ENCODE data around the gene WSB1. TPM values are rescaled to one million over a fixed set of nuclear protein-coding genes. Genes with fewer than 3 reads are reported as not detected.

Gene WSB1
- total and polyA plus RNA-seq, 2 experiments from 2014 or later, result 161 to 214 TPM

DNA sequence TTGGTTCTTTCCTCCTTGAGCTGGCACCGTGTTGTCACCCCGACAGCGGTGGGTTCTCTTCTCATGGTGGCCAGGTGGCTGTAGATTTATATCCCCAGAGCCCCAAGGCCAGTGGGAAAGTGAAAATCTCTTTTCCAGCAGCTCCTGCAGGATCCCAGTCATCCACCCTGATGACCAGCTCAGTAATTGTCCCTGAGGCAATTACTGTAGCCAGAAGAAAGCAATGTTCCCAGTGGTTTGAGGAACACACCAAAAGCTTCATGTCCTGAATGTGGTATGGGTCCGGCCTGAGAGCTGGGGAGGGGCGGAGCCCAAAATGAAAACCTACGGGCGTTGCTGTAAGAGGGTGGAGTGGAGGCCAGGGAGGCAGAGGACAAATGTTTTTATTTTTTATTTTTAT lies 69.0 kb downstream of the WSB1 start:
- H4K20me1 ChIP-seq (ENCODE audit: insufficient read depth, poor library complexity, severe bottlenecking), result no peaks in the 10 kb centered on the region
- no peaks in the 10 kb centered on the region for H3K27me3 ChIP-seq
- H3K4me2 ChIP-seq, result no peak overlapping the region
- no peaks in the 10 kb centered on the region for H3K9me2 ChIP-seq (replicated peaks; ENCODE audit: insufficient read depth)
- no peak overlapping the region for H3K27ac ChIP-seq
- no peaks in the 10 kb centered on the region for H3K9me3 ChIP-seq (ENCODE audit: low read depth)
- H3K4me1 ChIP-seq (ENCODE audit: insufficient read depth), result no peaks in the 10 kb centered on the region
- no peak for TF ChIP-seq EZH2phosphoT487 (IDR thresholded peaks at IDR 0.05; ENCODE audit: low read depth, severe bottlenecking, unreplicated experiment)
- TF ChIP-seq EZH2 (IDR thresholded peaks at IDR 0.05; ENCODE audit: borderline replicate concordance), result no peak
- TF ChIP-seq, protein P1, sequence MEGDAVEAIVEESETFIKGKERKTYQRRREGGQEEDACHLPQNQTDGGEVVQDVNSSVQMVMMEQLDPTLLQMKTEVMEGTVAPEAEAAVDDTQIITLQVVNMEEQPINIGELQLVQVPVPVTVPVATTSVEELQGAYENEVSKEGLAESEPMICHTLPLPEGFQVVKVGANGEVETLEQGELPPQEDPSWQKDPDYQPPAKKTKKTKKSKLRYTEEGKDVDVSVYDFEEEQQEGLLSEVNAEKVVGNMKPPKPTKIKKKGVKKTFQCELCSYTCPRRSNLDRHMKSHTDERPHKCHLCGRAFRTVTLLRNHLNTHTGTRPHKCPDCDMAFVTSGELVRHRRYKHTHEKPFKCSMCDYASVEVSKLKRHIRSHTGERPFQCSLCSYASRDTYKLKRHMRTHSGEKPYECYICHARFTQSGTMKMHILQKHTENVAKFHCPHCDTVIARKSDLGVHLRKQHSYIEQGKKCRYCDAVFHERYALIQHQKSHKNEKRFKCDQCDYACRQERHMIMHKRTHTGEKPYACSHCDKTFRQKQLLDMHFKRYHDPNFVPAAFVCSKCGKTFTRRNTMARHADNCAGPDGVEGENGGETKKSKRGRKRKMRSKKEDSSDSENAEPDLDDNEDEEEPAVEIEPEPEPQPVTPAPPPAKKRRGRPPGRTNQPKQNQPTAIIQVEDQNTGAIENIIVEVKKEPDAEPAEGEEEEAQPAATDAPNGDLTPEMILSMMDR (IDR thresholded peaks at IDR 0.05; ENCODE audit: poor library complexity), result no peak
- WGBS (ENCODE audit: low lambda C conversion rate, missing lambda C conversion rate), result 76% methylated on average over 7 of the region's 7 CpGs
- no peak for DNase-seq (ENCODE audit: low spot score)
- H2AFZ ChIP-seq, result no peak overlapping the region
- no peak overlapping the region for H3K4me3 ChIP-seq
- no peaks in the 10 kb centered on the region for H3K36me3 ChIP-seq (replicated peaks; ENCODE audit: insufficient read depth, low read depth)
- no peaks in the 10 kb centered on the region for H3K79me2 ChIP-seq

DNA sequence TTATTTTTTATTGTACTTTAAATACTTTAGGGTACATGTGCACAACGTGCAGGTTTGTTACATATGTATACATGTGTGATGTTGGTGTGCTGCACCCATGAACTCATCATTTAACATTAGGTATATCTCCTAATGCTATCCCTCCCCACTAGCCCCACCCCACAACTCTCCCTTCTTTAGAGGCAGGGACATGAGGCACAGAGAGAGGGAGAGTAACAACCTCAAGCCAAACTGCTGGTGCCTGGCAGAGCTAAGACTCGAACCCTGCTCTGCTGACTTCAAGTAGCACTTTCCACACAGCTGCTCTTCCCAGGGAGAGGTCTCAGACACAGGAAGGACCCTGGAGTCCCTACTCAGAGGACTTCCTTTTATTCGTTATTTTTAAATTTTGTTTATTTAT lies 69.4 kb downstream of the WSB1 start:
- Histone ChIP-seq H2AFZ (no peak overlapping the region), H3K79me2 (no peaks in the 10 kb centered on the region), H3K36me3 (replicated peaks; ENCODE audit: insufficient read depth, low read depth) (no peaks in the 10 kb centered on the region), H3K9me3 (ENCODE audit: low read depth) (no peaks in the 10 kb centered on the region), H3K27ac (no peak overlapping the region), H3K4me1 (ENCODE audit: insufficient read depth) (no peaks in the 10 kb centered on the region), H3K9me2 (replicated peaks; ENCODE audit: insufficient read depth) (no peaks in the 10 kb centered on the region), H3K4me3 (no peak overlapping the region), H3K4me2 (no peak overlapping the region), H4K20me1 (ENCODE audit: insufficient read depth, poor library complexity, severe bottlenecking) (no peaks in the 10 kb centered on the region), H3K27me3 (no peaks in the 10 kb centered on the region)
- DNase-seq (ENCODE audit: low spot score), result no peak
- no peak for TF ChIP-seq EZH2 (IDR thresholded peaks at IDR 0.05; ENCODE audit: borderline replicate concordance)
- TF ChIP-seq, protein P1 (IDR thresholded peaks at IDR 0.05; ENCODE audit: poor library complexity), result no peak
- no peak for TF ChIP-seq EZH2phosphoT487 (IDR thresholded peaks at IDR 0.05; ENCODE audit: low read depth, severe bottlenecking, unreplicated experiment)
- 84% methylated on average over 3 of the region's 3 CpGs for WGBS (ENCODE audit: low lambda C conversion rate, missing lambda C conversion rate)

Small RNA genes within 50 kb of the gene (microRNA-seq; reads per million reads assigned to microRNA genes)
- gene MIR4522, result not detected

Small RNA genes within 50 kb of the gene (small RNA-seq; reads per million reads assigned to genes)
- not detected for gene MIR4522

Other genes starting within 250 kb of the WSB1 start
- gene KSR1, start 162.3 kb downstream of the WSB1 start, total RNA-seq, result 19.9 and 32.6 TPM in 2 replicates
- 16.2 and 23.8 TPM in 2 replicates for gene KSR1, start 162.3 kb downstream of the WSB1 start, polyA plus RNA-seq